Endothelial cell of umbilical vein (primary cell): Measurements from ENCODE around the gene MYO7B. TPM values are rescaled to one million over a fixed set of nuclear protein-coding genes. Genes with fewer than 3 reads are reported as not detected.

Source experiments
- BruUV-seq: library from RNA; stranded (reverse); fragments of 400-500 nt; replicated peaks from 2 replicates; lab custom pipeline; 2021; lab: Mats Ljungman, UMichigan
- CTCF ChIA-PET: fragments of 300-600, 350-600 bp; sonication (Branson Sonifier 250); formaldehyde crosslinking; loops from one replicate; lab custom pipeline; 2021; ENCODE audit warnings: antibody characterized with exemption, inconsistent platforms; lab: Charles Lee
- POLR2A ChIA-PET: fragments of 300-600, 350-600 bp; sonication (Branson Sonifier 250); formaldehyde crosslinking; loops from one replicate; lab custom pipeline; 2021; ENCODE audit warnings: antibody characterized with exemption, inconsistent platforms; lab: Charles Lee
- DNase-seq: peaks from one replicate; pipeline ENCODE4 v3.0.0-alpha.2; 2011; ENCODE audit warnings: low read depth, low spot score
- FAIRE-seq: peaks from 2 replicates; lab custom pipeline; 2011; peaks lifted over from hg19 to GRCh38; lab: Jason Lieb, UNC
- H2AFZ ChIP-seq: 2 replicates; pipeline ENCODE4 v1.6.0; 2012; ENCODE audit warnings: low read depth, low read length, control low read depth, inconsistent platforms
- H3K27ac ChIP-seq: 2 replicates; pipeline ENCODE4 v1.5.1; 2011; ENCODE audit warnings: low read depth, mild to moderate bottlenecking, control low read depth, low read length, moderate library complexity; ENCODE audit not compliant: insufficient read depth
- H3K27me3 ChIP-seq, 2 experiments: 2 replicates each; pipeline versions ENCODE4 v1.6.0 to v1.6.1; 2011; ENCODE audit warnings: low read length in 2 of 2, mixed read lengths in 1 of 2; ENCODE audit not compliant: control insufficient read depth in 2 of 2, insufficient read depth in 2 of 2
- H3K36me3 ChIP-seq, 2 experiments: 2 replicates in 1 of 2; 3 replicates in 1 of 2; pipeline ENCODE4 v1.5.1; 2011; ENCODE audit warnings: low read length in 2 of 2, mild to moderate bottlenecking in 1 of 2, moderate library complexity in 1 of 2; ENCODE audit not compliant: control insufficient read depth in 2 of 2, insufficient read depth in 2 of 2; ENCODE audit errors: extremely low read depth in 1 of 2
- H3K4me1 ChIP-seq: 3 replicates; pipeline ENCODE4 v1.5.1; 2011; ENCODE audit warnings: mild to moderate bottlenecking, low read length; ENCODE audit not compliant: control insufficient read depth, insufficient read depth; ENCODE audit errors: extremely low read depth
- H3K4me2 ChIP-seq: 2 replicates; pipeline ENCODE4 v1.6.1; 2011; ENCODE audit warnings: low read length, control low read depth, mixed read lengths; ENCODE audit not compliant: insufficient read depth
- H3K4me3 ChIP-seq, 3 experiments: fragments of 200-600 bp in 1 of 3; sonication (generic), shearing (Covaris generic) in 1 of 3; replicated peaks in 1 of 3; 2 replicates each; pipeline ENCODE4 v1.5.1; 2011 to 2016; ENCODE audit warnings: control low read depth in 3 of 3, low read length in 3 of 3, mild to moderate bottlenecking in 2 of 3, inconsistent platforms in 1 of 3, low read depth in 1 of 3, moderate library complexity in 1 of 3; ENCODE audit not compliant: insufficient read depth in 1 of 3
- H3K79me2 ChIP-seq: 2 replicates; pipeline ENCODE4 v1.6.0; 2012; ENCODE audit warnings: low read length, inconsistent platforms; ENCODE audit not compliant: control insufficient read depth, insufficient read depth
- H3K9ac ChIP-seq: replicated peaks from 2 replicates; pipeline ENCODE3; 2011; ENCODE audit warnings: low read length, control low read depth; ENCODE audit not compliant: insufficient read depth; ENCODE audit errors: extremely low read depth
- H3K9me1 ChIP-seq: replicated peaks from 3 replicates; pipeline ENCODE4 v1.6.0; 2011; ENCODE audit warnings: mild to moderate bottlenecking, low read length; ENCODE audit not compliant: control insufficient read depth, insufficient read depth; ENCODE audit errors: extremely low read depth
- H3K9me3 ChIP-seq: replicated peaks from 2 replicates; pipeline ENCODE4 v1.5.1; 2012; ENCODE audit warnings: low read length, inconsistent platforms; ENCODE audit not compliant: control insufficient read depth, insufficient read depth
- H4K20me1 ChIP-seq: replicated peaks from 2 replicates; pipeline ENCODE3; 2011; ENCODE audit warnings: mild to moderate bottlenecking, low read length; ENCODE audit not compliant: control insufficient read depth, insufficient read depth; ENCODE audit errors: extremely low read depth
- FOS ChIP-seq: IDR thresholded peaks from 2 replicates; pipeline ENCODE4 v1.6.1; 2011; ENCODE audit warnings: mild to moderate bottlenecking, low read length, moderate library complexity, borderline replicate concordance; ENCODE audit not compliant: insufficient read depth
- MYC ChIP-seq: IDR thresholded peaks from one replicate; pipeline ENCODE4 v1.6.1; 2011; ENCODE audit warnings: mild to moderate bottlenecking, low read depth, low read length
- POLR2AphosphoS5 ChIP-seq: IDR thresholded peaks from 2 replicates; pipeline ENCODE4 v1.6.1; 2012; ENCODE audit warnings: low read depth, mild to moderate bottlenecking, control low read depth, low read length, moderate library complexity; ENCODE audit not compliant: insufficient read depth
- dilution Hi-C: fragments of 300-500 bp; cut with MboI; formaldehyde crosslinking; loops from one replicate; pipeline ENCODE4 v1.15.0; 2019; ENCODE audit warnings: low sequenced_read_pairs; ENCODE audit not compliant: extremely low pct_ligation_motif_present
- intact Hi-C: fragments of 100-400 bp; cut with micrococcal nuclease; formaldehyde crosslinking; loops from one replicate; pipeline ENCODE4 v1.10.0; 2022
- polyA plus RNA-seq, 4 experiments: library from polyadenylated mRNA; depleted of rRNA in 3 of 4; stranded (reverse) in 3 of 4; unstranded in 1 of 4; fragments of >200 nt; gene quantifications; 2 replicates each; pipeline versions ENCODE4 v1.2.1 to v1.2.3, GENCODE V29; 2011 to 2012; ENCODE audit warnings: missing spikeins in 1 of 4
- total RNA-seq: library from RNA; stranded (reverse); gene quantifications from 2 replicates; pipeline ENCODE4 v1.2.3, GENCODE V29; 2021

Gene MYO7B
- total and polyA plus RNA-seq, 2 donors (not counting 3 experiments of a cell fraction or from before 2014, with no cell fraction given) = 0.17 TPM; not detected in 1

DNA sequence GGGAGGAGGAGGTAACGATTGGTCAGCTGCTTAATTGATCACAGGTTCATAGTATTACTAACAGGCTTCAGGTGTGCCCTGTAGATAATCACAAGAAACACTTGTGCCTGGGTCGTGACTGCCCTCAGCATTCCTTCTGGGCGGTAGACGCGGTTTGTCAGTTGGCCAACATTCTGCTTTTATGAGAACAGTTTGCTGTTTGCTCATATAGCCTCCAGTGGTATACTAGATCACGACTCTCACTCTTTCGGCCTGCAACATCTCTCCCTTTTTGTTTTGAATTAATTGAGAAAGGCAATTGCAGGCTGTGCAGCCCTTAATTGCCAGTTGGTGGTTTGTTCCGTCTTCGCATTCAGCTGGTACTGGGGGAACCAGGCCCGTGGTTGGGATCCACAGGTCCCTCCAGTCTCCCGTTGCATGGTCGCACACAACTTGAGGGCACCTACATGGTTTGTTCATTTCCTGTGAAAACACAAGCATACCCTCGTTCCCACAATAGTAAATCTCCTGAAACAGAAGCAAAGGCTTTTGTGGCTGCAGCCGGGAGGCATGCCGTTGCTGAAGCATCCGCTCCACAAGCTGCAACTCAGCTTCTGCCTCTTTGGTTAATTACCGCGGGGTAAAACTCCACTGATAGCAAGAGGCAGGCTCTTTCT is 80.2 kb downstream of the MYO7B start:
- no peaks in the 10 kb centered on the region for H3K79me2 ChIP-seq
- no TSS peak for BruUV-seq
- no peak overlapping the region for H2AFZ ChIP-seq
- intact Hi-C loops (no loop called here), dilution Hi-C loops (no loop called here)
- no peak overlapping the region for H3K9ac ChIP-seq
- no peak overlapping the region for H3K4me2 ChIP-seq
- no peak for TF ChIP-seq FOS
- H3K4me1 ChIP-seq = no peaks in the 10 kb centered on the region
- ChIA-PET CTCF (interaction anchor here (1.2 to 2.4 kb wide), 3 partner anchors 12 to 32 kb away, joined by 3 to 8 read pairs (median 3); no protein-coding TSS in a partner anchor), POLR2A (no interaction called here)
- no peaks in the 10 kb centered on the region for H4K20me1 ChIP-seq
- H3K27me3 ChIP-seq = peaks cover 5 to 9% of the 10 kb centered on the region in 2 experiments
- no peak overlapping the region for H3K4me3 ChIP-seq
- no peak overlapping the region for H3K27ac ChIP-seq
- H3K9me1 ChIP-seq = no peaks in the 10 kb centered on the region
- no peaks in the 10 kb centered on the region for H3K9me3 ChIP-seq
- no peaks in the 10 kb centered on the region for H3K36me3 ChIP-seq
- FAIRE-seq = no peak
- DNase-seq = no peak

DNA sequence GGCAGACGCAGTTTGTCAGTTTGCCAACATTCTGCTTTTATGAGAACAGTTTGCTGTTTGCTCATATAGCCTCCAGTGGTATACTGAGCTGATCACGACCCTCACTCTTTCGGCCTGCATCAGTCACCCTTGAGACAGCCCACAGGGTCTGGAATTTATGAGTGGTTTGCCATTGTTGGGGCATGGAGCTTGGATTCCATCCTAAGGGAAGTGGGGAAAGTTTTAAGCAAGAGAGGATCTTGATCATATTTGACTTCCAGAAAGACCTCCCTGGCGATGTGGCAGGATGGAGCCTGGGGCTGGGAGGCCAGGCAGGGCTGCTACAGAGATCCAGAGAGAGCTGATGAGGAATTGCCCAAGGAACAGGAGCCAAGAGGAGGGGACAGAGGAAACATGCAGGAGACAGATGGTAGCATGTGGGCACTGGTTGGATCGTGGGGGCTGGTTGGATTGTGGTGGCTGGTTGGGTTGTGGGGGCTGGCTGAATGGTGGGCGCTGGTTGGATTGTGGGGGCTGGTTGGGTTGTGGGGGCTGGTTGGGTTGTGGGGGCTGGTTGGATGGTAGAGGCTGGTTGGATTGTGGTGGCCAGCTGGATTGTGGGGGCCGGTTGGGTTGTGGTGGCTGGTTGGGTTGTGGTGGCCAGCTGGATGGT is 83.2 kb downstream of the MYO7B start:
- POLR2A ChIA-PET = no interaction called here
- FAIRE-seq = no peak
- dilution Hi-C loops = no loop called here

More for the DNA sequence above, 83.2 kb downstream of the MYO7B start:
- Histone ChIP-seq H3K79me2 (no peaks in the 10 kb centered on the region), H3K4me3 (no peak overlapping the region), H3K9me3 (no peaks in the 10 kb centered on the region), H3K4me1 (no peaks in the 10 kb centered on the region), H3K9ac (no peak overlapping the region), H3K9me1 (no peaks in the 10 kb centered on the region), H3K27ac (no peak overlapping the region), H3K4me2 (no peak overlapping the region), H3K36me3 (no peaks in the 10 kb centered on the region), H2AFZ (no peak overlapping the region), H3K27me3 (peaks cover 5 to 7% of the 10 kb centered on the region in 2 experiments), H4K20me1 (no peaks in the 10 kb centered on the region)
- intact Hi-C loops = no loop called here
- TF ChIP-seq FOS (no peak), MYC (no peak), POLR2AphosphoS5 (no peak)
- no TSS peak for BruUV-seq
- CTCF ChIA-PET = interaction anchor here (1.4 to 1.6 kb wide), 2 partner anchors 27 to 31 kb away, joined by 4 read pairs; no protein-coding TSS in a partner anchor
- DNase-seq = no peak
